Mucosa of descending colon (tissue), 3 donors: ENCODE measurements around the gene TNFRSF6B. TPM values are rescaled to one million over a fixed set of nuclear protein-coding genes. Genes with fewer than 3 reads are reported as not detected.

ENCODE experiments used
- ATAC-seq: fragments of 200-7000 bp; cut with Tn5 transposase; one replicate; pipeline ENCODE4 v1.9.1; 2020; ENCODE audit warnings: mild to moderate bottlenecking, moderate library complexity
- DNase-seq, 3 donors: peaks; one replicate each; pipeline ENCODE4 v3.0.0-alpha.2; 2020
- H3K36me3 ChIP-seq: fragments of 200-600 bp; one replicate; pipeline ENCODE4 v1.8.0; 2021; ENCODE audit warnings: low read depth, mild to moderate bottlenecking
- H3K4me1 ChIP-seq: fragments of 200-600 bp; one replicate; pipeline ENCODE4 v1.8.0; 2021; ENCODE audit warnings: low read depth, mild to moderate bottlenecking
- H3K4me3 ChIP-seq: fragments of 200-600 bp; one replicate; pipeline ENCODE4 v1.8.0; 2021; ENCODE audit warnings: mild to moderate bottlenecking
- H3K9me3 ChIP-seq: fragments of 200-600 bp; one replicate; pipeline ENCODE4 v1.8.0; 2021; ENCODE audit warnings: mild to moderate bottlenecking
- intact Hi-C, 2 donors: fragments of 100-400 bp; cut with DNase I in 1 of 2; cut with micrococcal nuclease in 1 of 2; formaldehyde crosslinking; loops; one replicate each; pipeline versions ENCODE4 v1.11.0 to v1.11.1; 2022; cut with DNase I, micrococcal nuclease
- total RNA-seq, 3 donors: library from RNA; stranded (reverse); fragmentation: NEBNext Ultra II Directional in 2 of 3; extraction: Animal tissue kit (Norgen Biotek cat#: 25700) in 2 of 3; gene quantifications; one replicate each; pipeline versions ENCODE4 v1.2.1 to v1.2.4, GENCODE V29; 2021 to 2023
- TF ChIP-seq, protein P1 (sequence below): fragments of 200-600 bp; IDR thresholded peaks from one replicate; pipeline ENCODE4 v1.8.0; 2022; ENCODE audit warnings: antibody characterized with exemption, mild to moderate bottlenecking
- donor health status: DM: no; HTN: no; CAD: no; lungs with moderate emphysema.
- donor health status: DM: no; HTN: no; CAD: no.
- donor health status: DM: no; HTN: yes; CAD: no.

Gene TNFRSF6B
- total RNA-seq, 3 donors from 2014 or later = 19.7 TPM; not detected in 2

- intact Hi-C loops = no loop called here
- TF ChIP-seq, protein P1, sequence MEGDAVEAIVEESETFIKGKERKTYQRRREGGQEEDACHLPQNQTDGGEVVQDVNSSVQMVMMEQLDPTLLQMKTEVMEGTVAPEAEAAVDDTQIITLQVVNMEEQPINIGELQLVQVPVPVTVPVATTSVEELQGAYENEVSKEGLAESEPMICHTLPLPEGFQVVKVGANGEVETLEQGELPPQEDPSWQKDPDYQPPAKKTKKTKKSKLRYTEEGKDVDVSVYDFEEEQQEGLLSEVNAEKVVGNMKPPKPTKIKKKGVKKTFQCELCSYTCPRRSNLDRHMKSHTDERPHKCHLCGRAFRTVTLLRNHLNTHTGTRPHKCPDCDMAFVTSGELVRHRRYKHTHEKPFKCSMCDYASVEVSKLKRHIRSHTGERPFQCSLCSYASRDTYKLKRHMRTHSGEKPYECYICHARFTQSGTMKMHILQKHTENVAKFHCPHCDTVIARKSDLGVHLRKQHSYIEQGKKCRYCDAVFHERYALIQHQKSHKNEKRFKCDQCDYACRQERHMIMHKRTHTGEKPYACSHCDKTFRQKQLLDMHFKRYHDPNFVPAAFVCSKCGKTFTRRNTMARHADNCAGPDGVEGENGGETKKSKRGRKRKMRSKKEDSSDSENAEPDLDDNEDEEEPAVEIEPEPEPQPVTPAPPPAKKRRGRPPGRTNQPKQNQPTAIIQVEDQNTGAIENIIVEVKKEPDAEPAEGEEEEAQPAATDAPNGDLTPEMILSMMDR = no peak
- Histone ChIP-seq H3K4me3 (no peak overlapping the region), H3K4me1 (no peaks in the 10 kb centered on the region), H3K36me3 (no peaks in the 10 kb centered on the region), H3K9me3 (no peaks in the 10 kb centered on the region)
- peak in 1 of 3 donors; percentile 43 for DNase-seq
- ATAC-seq = no peak
Observed at GRCh38 chr20:63680427-63680826, 16.0 kb upstream of the TNFRSF6B start.

GRCh38 chr20:63680857-63681608, 15.4 kb upstream of the TNFRSF6B start:
- no peak for DNase-seq
- no peak for ATAC-seq
- Histone ChIP-seq H3K9me3 (no peaks in the 10 kb centered on the region), H3K4me3 (no peak overlapping the region), H3K36me3 (no peaks in the 10 kb centered on the region), H3K4me1 (peaks cover 1% of the 10 kb centered on the region)
- intact Hi-C loops = no loop called here
- TF ChIP-seq, protein P1 = no peak

DNA sequence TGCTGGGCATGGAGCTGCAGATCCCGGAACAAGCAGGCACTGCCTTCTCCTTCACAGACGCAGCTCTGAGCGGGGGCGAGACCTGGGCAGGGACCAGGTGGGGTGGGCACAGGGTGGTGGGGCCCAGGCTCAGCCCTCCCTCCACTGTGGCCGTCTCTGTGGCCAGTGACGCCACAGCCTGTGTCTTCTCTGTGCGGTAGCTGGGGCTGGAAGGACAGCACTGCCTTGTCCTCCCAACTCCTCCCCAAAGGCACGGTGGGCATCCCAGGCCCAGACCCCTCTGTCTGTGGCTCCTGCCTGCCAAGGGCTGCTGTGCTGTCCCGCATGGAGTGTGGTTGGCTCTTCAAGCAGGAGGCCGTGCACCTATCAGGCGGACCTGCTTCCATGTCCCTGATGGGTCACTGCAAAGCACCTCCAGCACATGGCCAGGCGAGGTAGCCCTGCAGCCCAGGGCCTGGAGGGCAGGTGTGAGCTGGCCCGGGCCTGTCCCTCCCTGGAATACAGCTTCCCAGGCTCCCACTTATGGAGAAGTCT, 14.8 kb upstream of the TNFRSF6B start:
- Histone ChIP-seq H3K36me3 (no peaks in the 10 kb centered on the region), H3K4me1 (peaks cover 7% of the 10 kb centered on the region), H3K9me3 (no peaks in the 10 kb centered on the region), H3K4me3 (no peak overlapping the region)
- no peak for ATAC-seq
- peak in 1 of 3 donors; percentile 53 for DNase-seq
- intact Hi-C loops = no loop called here
- TF ChIP-seq, protein P1 = no peak

DNA sequence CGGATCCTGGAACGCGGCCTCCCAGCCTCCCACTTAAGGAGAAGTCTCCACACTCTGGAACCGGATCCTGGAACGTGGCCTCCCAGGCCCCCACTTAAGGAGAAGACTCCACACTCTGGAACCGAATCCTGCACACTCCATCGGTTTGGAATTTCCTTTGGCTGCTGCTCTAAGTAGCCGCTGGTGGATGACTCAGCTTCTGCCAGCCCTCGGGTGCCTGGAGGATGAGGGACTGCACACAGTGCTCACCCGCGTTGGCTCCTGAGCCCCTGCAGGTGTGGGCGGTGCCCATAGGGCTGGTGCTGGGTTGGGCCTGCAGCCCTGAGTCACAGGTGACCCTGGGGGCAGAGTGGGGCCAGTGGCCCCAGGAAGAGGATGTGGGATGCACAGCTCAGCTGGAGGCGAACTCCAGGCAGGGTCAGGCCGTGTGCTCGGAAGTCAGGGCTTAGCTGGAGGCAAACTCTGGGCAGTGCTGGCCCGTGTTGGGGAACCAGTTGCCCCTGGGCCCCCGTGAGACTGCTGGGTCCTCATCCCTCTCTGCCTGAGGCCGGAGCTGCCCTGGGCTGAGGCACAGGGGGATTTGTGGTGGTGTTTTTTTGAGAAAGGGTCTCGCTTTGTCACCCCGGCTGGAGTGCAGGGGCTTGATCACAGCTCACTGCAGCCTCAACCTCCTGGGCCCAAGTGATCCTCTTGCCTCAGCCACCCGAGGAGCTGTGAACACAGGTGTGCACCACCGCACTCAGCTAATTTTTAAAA, 13.9 kb upstream of the TNFRSF6B start:
- Histone ChIP-seq H3K4me3 (no peak overlapping the region), H3K4me1 (peaks cover 14% of the 10 kb centered on the region), H3K36me3 (no peaks in the 10 kb centered on the region), H3K9me3 (no peaks in the 10 kb centered on the region)
- DNase-seq (peak in 2 of 3 donors; percentile 50 to 74), ATAC-seq (peak; percentile 19)
- intact Hi-C loops = no loop called here
- TF ChIP-seq, protein P1 = no peak

DNA sequence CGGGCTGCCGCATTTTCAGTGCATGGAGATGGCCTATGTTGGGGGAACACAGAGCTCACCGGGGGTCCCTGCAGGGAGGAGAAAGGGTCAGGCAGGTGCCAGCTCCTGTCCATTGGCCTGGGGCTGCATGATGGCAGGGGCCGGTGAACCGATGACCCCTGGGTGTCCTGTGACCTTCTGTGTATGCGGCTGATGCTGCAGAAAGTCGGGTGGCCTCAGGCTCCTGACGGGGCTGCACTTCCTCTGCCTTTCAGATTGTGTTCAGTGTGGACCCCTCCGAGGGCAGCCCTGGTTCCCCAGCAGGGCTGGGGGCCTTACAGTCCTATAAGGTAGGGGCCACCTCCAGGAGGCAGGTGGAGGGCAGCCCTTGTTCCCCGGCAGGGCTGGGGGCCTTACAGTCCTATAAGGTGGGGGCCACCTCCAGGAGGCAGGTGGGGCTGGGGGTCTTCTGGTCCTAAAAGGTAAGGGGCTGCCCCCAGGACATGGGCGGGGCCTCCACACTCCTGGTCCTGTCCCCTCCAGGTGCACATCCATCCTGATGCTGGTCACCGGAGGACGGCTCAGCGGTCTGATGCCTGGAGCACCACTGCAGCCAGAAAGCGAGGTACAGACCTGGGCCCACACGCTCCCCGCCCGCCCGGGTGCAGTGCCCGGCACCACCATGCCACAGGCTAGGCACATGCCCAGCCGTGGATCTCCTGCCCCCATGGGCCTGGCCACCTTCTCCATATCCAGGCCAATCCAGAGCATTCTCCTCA, 11.0 kb upstream of the TNFRSF6B start:
- Histone ChIP-seq H3K4me1 (peaks cover 30% of the 10 kb centered on the region), H3K36me3 (no peaks in the 10 kb centered on the region), H3K9me3 (no peaks in the 10 kb centered on the region), H3K4me3 (no peak overlapping the region)
- intact Hi-C loops = no loop called here
- ATAC-seq = no peak
- DNase-seq = peak in 1 of 3 donors; percentile 56
- TF ChIP-seq, protein P1 = no peak
